ENCODE measurements around the gene LRRC74B.
"Not testable (repeated sequence)": the region's sequence is repeated elsewhere in the genome, so short reads cannot be mapped to it uniquely, and the experiment has no call there.

The LRRC74B gene

GRCh38 chr22:21067075-21067900 is 21.5 kb downstream of the LRRC74B start:
- H3K4me3 ChIP-seq (ENCODE audit: low read depth, low read length), result no peak overlapping the region
- TF ChIP-seq CTCF (conservative IDR thresholded peaks at IDR 0.05; ENCODE audit: low read depth, low read length), result no peak
- no peak for DNase-seq (ENCODE audit: low read depth)

GRCh38 chr22:21067901-21068680 is 22.3 kb downstream of the LRRC74B start:
- DNase-seq (ENCODE audit: low read depth), result no peak
- no peak for TF ChIP-seq CTCF (conservative IDR thresholded peaks at IDR 0.05; ENCODE audit: low read depth, low read length)
- H3K4me3 ChIP-seq (ENCODE audit: low read depth, low read length), result no peak overlapping the region

DNA sequence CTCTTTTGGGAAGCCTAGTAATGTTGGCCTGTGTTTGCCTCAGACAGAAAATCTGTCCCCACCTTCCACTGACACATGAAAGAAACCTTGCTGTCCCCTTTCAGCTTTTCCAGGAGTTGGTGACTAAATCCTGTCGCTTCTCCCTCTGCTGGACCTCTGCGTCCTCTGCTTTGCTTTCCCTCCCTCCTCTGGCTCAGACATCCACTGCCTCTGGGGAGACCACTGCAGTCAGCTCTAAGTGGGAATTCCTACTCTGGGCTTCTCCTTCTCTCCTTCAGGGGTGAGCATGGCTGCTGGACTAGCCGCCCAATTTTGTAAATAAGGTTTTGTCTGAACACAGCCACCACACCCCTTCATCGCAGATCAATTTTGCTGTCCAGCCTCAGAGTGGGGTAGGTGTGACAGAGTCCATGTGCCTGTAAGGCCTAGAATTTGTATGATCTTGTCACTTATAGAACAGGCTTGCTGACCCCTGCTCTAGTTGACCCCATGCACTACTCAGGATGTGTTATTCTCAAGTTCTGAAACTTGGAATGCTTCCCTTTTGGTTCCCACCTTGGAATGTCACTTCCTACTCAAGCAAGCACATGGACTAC is 23.0 kb downstream of the LRRC74B start:
- H3K4me3 ChIP-seq (ENCODE audit: low read depth, low read length), result no peak overlapping the region
- DNase-seq (ENCODE audit: low read depth), result no peak
- no peak for TF ChIP-seq CTCF (conservative IDR thresholded peaks at IDR 0.05; ENCODE audit: low read depth, low read length)

DNA sequence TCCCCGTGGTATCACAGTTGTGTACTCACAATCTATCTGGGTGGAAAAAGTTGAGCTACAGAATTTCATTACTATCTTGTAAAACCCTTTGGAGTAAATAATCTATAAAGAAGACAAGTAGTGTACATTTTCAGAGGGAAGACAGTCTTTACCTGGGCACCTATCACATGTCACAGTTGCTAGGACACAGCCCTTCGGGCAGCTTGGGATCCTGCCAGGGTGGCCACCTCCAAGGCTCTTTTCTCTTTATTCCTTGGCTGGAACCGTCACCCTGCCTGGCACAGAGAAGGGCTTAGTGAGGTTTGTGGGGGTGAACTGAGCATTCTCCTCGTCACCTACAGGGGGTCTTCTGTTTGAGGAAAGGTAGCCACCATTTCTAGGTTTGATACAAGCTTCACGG is 23.6 kb downstream of the LRRC74B start:
- no peak overlapping the region for H3K4me3 ChIP-seq (ENCODE audit: low read depth, low read length)
- no peak for DNase-seq (ENCODE audit: low read depth)
- no peak for TF ChIP-seq CTCF (conservative IDR thresholded peaks at IDR 0.05; ENCODE audit: low read depth, low read length)

- no peak for DNase-seq (ENCODE audit: low read depth)
- TF ChIP-seq CTCF (conservative IDR thresholded peaks at IDR 0.05; ENCODE audit: low read depth, low read length), result no peak
- no peak overlapping the region for H3K4me3 ChIP-seq (ENCODE audit: low read depth, low read length)
These were observed 25.2 kb downstream of the LRRC74B start for GRCh38 chr22:21070690-21071615.

GRCh38 chr22:21071796-21072195 is 26.1 kb downstream of the LRRC74B start:
- DNase-seq (ENCODE audit: low read depth), result not testable (repeated sequence)

More at GRCh38 chr22:21071796-21072195, 26.1 kb downstream of the LRRC74B start:
- not testable (repeated sequence) for H3K4me3 ChIP-seq (ENCODE audit: low read depth, low read length)
